H1 (cell line): ENCODE measurements around the gene CNPY4. TPM values are rescaled to one million over a fixed set of nuclear protein-coding genes. Genes with fewer than 3 reads are reported as not detected.
A peak's percentile ranks its signal among the peaks of the same experiment; 100 is the strongest.

Experiments used
- CTCF ChIA-PET: fragments of 300-600 bp; sonication (Branson Sonifier 250); formaldehyde crosslinking; loops from one replicate; lab custom pipeline; 2021; ENCODE audit not compliant: partially characterized antibody; lab: Charles Lee
- POLR2A ChIA-PET: fragments of 300-600 bp; sonication (Branson Sonifier 250); formaldehyde crosslinking; loops from one replicate; lab custom pipeline; 2021; ENCODE audit warnings: inconsistent platforms; ENCODE audit not compliant: partially characterized antibody; lab: Charles Lee
- DNase-seq, 2 experiments: peaks; one replicate each; pipeline versions ENCODE4 v3.0.0 to v3.0.0-alpha.2; 2010 to 2022; ENCODE audit warnings: low spot score in 2 of 2, low read depth in 1 of 2, mixed read lengths in 1 of 2
- FAIRE-seq: peaks from 2 replicates; lab custom pipeline; 2011; peaks lifted over from hg19 to GRCh38; lab: Jason Lieb, UNC
- H2AFZ ChIP-seq: 2 replicates; pipeline ENCODE4 v1.8.1; 2012; ENCODE audit warnings: low read length, inconsistent platforms
- H2AK5ac ChIP-seq: 2 replicates; pipeline ENCODE4 v1.6.1; 2013; ENCODE audit warnings: low read depth, low read length
- H2BK120ac ChIP-seq: replicated peaks from 2 replicates; pipeline ENCODE3; 2013; ENCODE audit warnings: low read depth, low read length, inconsistent platforms
- H2BK12ac ChIP-seq: 2 replicates; pipeline ENCODE4 v1.6.1; 2013; ENCODE audit warnings: low read depth, low read length
- H2BK15ac ChIP-seq: 2 replicates; pipeline ENCODE4 v1.6.1; 2013; ENCODE audit warnings: low read length
- H2BK20ac ChIP-seq: 2 replicates; pipeline ENCODE4 v1.6.1; 2013; ENCODE audit warnings: low read length
- H2BK5ac ChIP-seq: 2 replicates; pipeline ENCODE4 v1.6.1; 2013; ENCODE audit warnings: low read depth, low read length
- H3K14ac ChIP-seq: 2 replicates; pipeline ENCODE4 v1.6.1; 2013; ENCODE audit warnings: inconsistent platforms; ENCODE audit not compliant: insufficient read length
- H3K18ac ChIP-seq: 2 replicates; pipeline ENCODE4 v1.6.1; 2013; ENCODE audit warnings: low read length; ENCODE audit errors: extremely low read depth
- H3K23ac ChIP-seq: 2 replicates; pipeline ENCODE4 v1.6.1; 2013; ENCODE audit warnings: inconsistent platforms; ENCODE audit not compliant: insufficient read length
- H3K23me2 ChIP-seq: 2 replicates; pipeline ENCODE4 v1.6.1; 2013; ENCODE audit warnings: low read depth, low read length
- H3K27ac ChIP-seq: 2 replicates; pipeline ENCODE4 v1.6.1; 2011; ENCODE audit warnings: low read depth, low read length, inconsistent platforms
- H3K27me3 ChIP-seq, 4 experiments: replicated peaks in 1 of 4; 1 replicate in 1 of 4; 2 replicates in 3 of 4; pipeline versions ENCODE4 v1.6.1 to v1.8.1; 2011 to 2013; ENCODE audit warnings: low read length in 3 of 4, mild to moderate bottlenecking in 3 of 4, inconsistent platforms in 2 of 4, mixed read lengths in 2 of 4, moderate library complexity in 1 of 4; ENCODE audit not compliant: control insufficient read depth in 3 of 4, insufficient read depth in 3 of 4; ENCODE audit errors: extremely low read depth in 1 of 4
- H3K36me3 ChIP-seq, 4 experiments: 2 replicates each; pipeline versions ENCODE4 v1.6.1 to v1.8.1; 2011 to 2013; ENCODE audit warnings: mild to moderate bottlenecking in 4 of 4, low read length in 3 of 4, moderate library complexity in 2 of 4, control low read depth in 1 of 4, inconsistent platforms in 1 of 4; ENCODE audit not compliant: insufficient read depth in 4 of 4, control insufficient read depth in 2 of 4
- H3K4ac ChIP-seq: replicated peaks from 2 replicates; pipeline ENCODE3; 2013; ENCODE audit warnings: low read length, low read depth, mixed read lengths, inconsistent platforms; ENCODE audit not compliant: insufficient read length
- H3K4me1 ChIP-seq, 4 experiments: replicated peaks in 1 of 4; 1 replicate in 1 of 4; 2 replicates in 3 of 4; pipeline versions ENCODE4 v1.6.1 to v1.8.1; 2011 to 2013; ENCODE audit warnings: low read length in 3 of 4, inconsistent platforms in 2 of 4, mixed read lengths in 1 of 4; ENCODE audit not compliant: insufficient read depth in 4 of 4, control insufficient read depth in 3 of 4
- H3K4me2 ChIP-seq, 2 experiments: 2 replicates each; pipeline versions ENCODE4 v1.6.1 to v1.8.1; 2011 to 2013; ENCODE audit warnings: low read depth in 2 of 2, low read length in 2 of 2, control low read depth in 1 of 2, inconsistent platforms in 1 of 2, mild to moderate bottlenecking in 1 of 2; ENCODE audit not compliant: insufficient read depth in 1 of 2
- H3K4me3 ChIP-seq, 4 experiments: fragments of 200-600, 300-600 bp in 1 of 4; sonication (generic), shearing (Covaris generic), sonication (Bioruptor Twin) in 1 of 4; 2 replicates each; pipeline versions ENCODE4 v1.5.1 to v1.8.1; 2011 to 2016; ENCODE audit warnings: low read length in 4 of 4, low read depth in 3 of 4, control low read depth in 2 of 4, inconsistent platforms in 2 of 4, mild to moderate bottlenecking in 2 of 4, mixed read lengths in 1 of 4, moderate library complexity in 1 of 4; ENCODE audit not compliant: insufficient read depth in 2 of 4; ENCODE audit errors: extremely low read depth in 1 of 4
- H3K56ac ChIP-seq: replicated peaks from 2 replicates; pipeline ENCODE3; 2013; ENCODE audit warnings: low read depth, mild to moderate bottlenecking, mixed read lengths, low read length, inconsistent platforms; ENCODE audit not compliant: insufficient read length
- H3K79me1 ChIP-seq: 2 replicates; pipeline ENCODE4 v1.6.1; 2013; ENCODE audit warnings: low read depth, low read length, control low read depth
- H3K79me2 ChIP-seq, 2 experiments: 2 replicates each; pipeline versions ENCODE4 v1.6.1 to v1.8.1; 2012 to 2013; ENCODE audit warnings: low read length in 2 of 2, mild to moderate bottlenecking in 2 of 2, inconsistent platforms in 1 of 2; ENCODE audit not compliant: insufficient read depth in 2 of 2, control insufficient read depth in 1 of 2
- H3K9ac ChIP-seq, 4 experiments: replicated peaks in 1 of 4; 1 replicate in 1 of 4; 2 replicates in 3 of 4; pipeline versions ENCODE4 v1.6.1 to v1.8.1; 2011 to 2013; ENCODE audit warnings: low read depth in 3 of 4, low read length in 3 of 4, control low read depth in 2 of 4, mild to moderate bottlenecking in 2 of 4, moderate library complexity in 2 of 4, inconsistent platforms in 1 of 4; ENCODE audit errors: extremely low read depth in 1 of 4
- H3K9me3 ChIP-seq, 2 experiments: 2 replicates each; pipeline versions ENCODE4 v1.6.1 to v1.8.1; 2012 to 2013; ENCODE audit warnings: mild to moderate bottlenecking in 2 of 2, moderate library complexity in 2 of 2, control low read depth in 1 of 2, inconsistent platforms in 1 of 2, low read depth in 1 of 2, low read length in 1 of 2, mixed read lengths in 1 of 2; ENCODE audit not compliant: insufficient read depth in 2 of 2
- H4K20me1 ChIP-seq, 2 experiments: replicated peaks in 1 of 2; 2 replicates each; pipeline versions ENCODE3 to v1.8.1; 2011 to 2013; ENCODE audit warnings: inconsistent platforms in 2 of 2, low read length in 2 of 2, mild to moderate bottlenecking in 1 of 2; ENCODE audit not compliant: insufficient read depth in 2 of 2, control insufficient read depth in 1 of 2
- H4K5ac ChIP-seq: 2 replicates; pipeline ENCODE4 v1.6.1; 2013; ENCODE audit warnings: low read length, low read depth, mixed read lengths, inconsistent platforms; ENCODE audit not compliant: insufficient read length
- H4K8ac ChIP-seq: 2 replicates; pipeline ENCODE4 v1.8.0; 2013; ENCODE audit warnings: mild to moderate bottlenecking, moderate library complexity, low read length, inconsistent platforms; ENCODE audit not compliant: insufficient read depth; ENCODE audit errors: extremely low read depth
- H4K91ac ChIP-seq: replicated peaks from 2 replicates; pipeline ENCODE3; 2013; ENCODE audit warnings: low read length, mixed read lengths, inconsistent platforms; ENCODE audit not compliant: insufficient read length
- ASH2L ChIP-seq: fragments of 200-600, 300-600 bp; sonication (generic); IDR thresholded peaks from one replicate; pipeline ENCODE4 v1.7.1; 2017; ENCODE audit warnings: low read length
- BRCA1 ChIP-seq: IDR thresholded peaks from 2 replicates; pipeline ENCODE4 v1.6.1; 2012; ENCODE audit warnings: low read depth, low read length, improper control_type of control experiment
- EZH2 ChIP-seq: fragments of 200-600 bp; sonication (generic); IDR thresholded peaks from 2 replicates; pipeline ENCODE4 v1.7.1; 2012; ENCODE audit warnings: low read depth, mild to moderate bottlenecking, moderate library complexity, low read length, inconsistent platforms; ENCODE audit not compliant: severe bottlenecking
- KDM4A ChIP-seq: IDR thresholded peaks from one replicate; pipeline ENCODE4 v1.7.1; 2012; ENCODE audit warnings: low read depth, mild to moderate bottlenecking, moderate library complexity, low read length, inconsistent platforms; ENCODE audit not compliant: severe bottlenecking
- POLR2A ChIP-seq, 2 experiments: IDR thresholded peaks; 1 replicate in 1 of 2; 2 replicates in 1 of 2; pipeline ENCODE4 v1.6.1; 2011; ENCODE audit warnings: low read depth in 2 of 2, low read length in 2 of 2, mild to moderate bottlenecking in 2 of 2; ENCODE audit errors: control extremely low read depth in 1 of 2
- POLR2AphosphoS5 ChIP-seq: IDR thresholded peaks from 2 replicates; pipeline ENCODE4 v1.6.1; 2011; ENCODE audit warnings: low read depth, low read length
- RBBP5 ChIP-seq: IDR thresholded peaks from 2 replicates; pipeline ENCODE4 v1.7.1; 2012; ENCODE audit warnings: low read depth, mild to moderate bottlenecking, inconsistent platforms, low read length, moderate library complexity, borderline replicate concordance
- SP1 ChIP-seq: IDR thresholded peaks from 2 replicates; pipeline ENCODE4 v1.6.1; 2011; ENCODE audit warnings: low read depth, low read length
- TEAD4 ChIP-seq: IDR thresholded peaks from 2 replicates; pipeline ENCODE4 v1.6.1; 2012; ENCODE audit warnings: low read depth, low read length, inconsistent platforms, mixed read lengths
- USF2 ChIP-seq: IDR thresholded peaks from 2 replicates; pipeline ENCODE4 v1.6.1; 2011; ENCODE audit warnings: low read length, improper control_type of control experiment
- WGBS, 2 experiments: shearing (Covaris generic) in 1 of 2; methylation state at CpG; one replicate each; pipeline versions ENCODE4 v1.1.6 to v1.1.7; 2013 to 2015; ENCODE audit warnings: low lambda C conversion rate in 2 of 2, mixed read lengths in 2 of 2, inconsistent platforms in 1 of 2, low coverage in 1 of 2, missing lambda C conversion rate in 1 of 2; ENCODE audit not compliant: insufficient replicate concordance in 2 of 2, insufficient coverage in 1 of 2, insufficient read length in 1 of 2; ENCODE audit errors: extremely low coverage in 1 of 2, missing lambda C conversion rate in 1 of 2; 5-methylcytosine and 5-hydroxymethylcytosine counted together
- polyA plus RNA-seq, 7 experiments: library from polyadenylated mRNA; depleted of rRNA in 3 of 7; stranded (reverse) in 5 of 7; unstranded in 2 of 7; fragments of >200 nt in 5 of 7; fragments of 200-250 nt in 2 of 7; gene quantifications; 1 replicate in 5 of 7; 2 replicates in 1 of 7; 4 replicates in 1 of 7; pipeline versions ENCODE4 v1.2.1 to v1.2.3, GENCODE V29; 2011 to 2013; ENCODE audit warnings: missing spikeins in 2 of 7, mixed read lengths in 2 of 7
- total RNA-seq: library from RNA; stranded (reverse); fragmentation: NEBNext Ultra II Directional; extraction: Animal tissue kit (Norgen Biotek cat#: 25700); gene quantifications from 2 replicates; pipeline ENCODE4 v1.2.1, GENCODE V29; 2021

CNPY4 gene
- total and polyA plus RNA-seq, 2 of the 8 experiments (the other 6 are each of a cell fraction or from before 2014, with no cell fraction given): 10.2 to 15.3 TPM

- Histone ChIP-seq H3K18ac (no peak overlapping the region), H3K23ac (no peak overlapping the region), H3K27ac (no peak overlapping the region), H3K4me3 (no peak overlapping the region), H2BK15ac (no peak overlapping the region), H3K9me3 (no peaks in the 10 kb centered on the region), H2BK12ac (no peak overlapping the region), H2BK5ac (no peak overlapping the region; the same call in 1 of the 2 replicates), H3K36me3 (peaks cover 66 to 77% (median 70%) of the 10 kb centered on the region in 4 experiments), H4K5ac (no peak overlapping the region), H3K9ac (no peak overlapping the region), H4K20me1 (peaks cover 24 to 33% of the 10 kb centered on the region in 2 experiments), H4K8ac (no peak overlapping the region), H4K91ac (no peak overlapping the region), H2AK5ac (no peak overlapping the region), H2BK120ac (no peak overlapping the region), H3K23me2 (peaks cover 4% of the 10 kb centered on the region; the same call in 1 of the 2 replicates), H3K27me3 (no peaks in the 10 kb centered on the region), H3K4me2 (no peak overlapping the region), H3K79me1 (peaks cover 13% of the 10 kb centered on the region), H3K56ac (no peak overlapping the region), H2BK20ac (no peak overlapping the region), H3K79me2 (peaks cover 0 to 25% of the 10 kb centered on the region in 2 experiments; a peak in 3 of 4 replicates), H3K4ac (no peak overlapping the region), H2AFZ (no peak overlapping the region), H3K14ac (no peak overlapping the region), H3K4me1 (no peaks in the 10 kb centered on the region; a peak in 1 of 7 replicates)
- ChIA-PET POLR2A (interaction anchor here (0.9 to 19.5 kb wide), 16 partner anchors 9 to 401 kb away, joined by 3 to 722 read pairs (median 4); partner anchors contain the start of genes AP4M1, COPS6, LAMTOR4 and MCM7), CTCF (interaction anchor here (1.3 kb wide), 1 partner anchor 30 kb away, joined by 4 read pairs; no protein-coding TSS in a partner anchor)
- FAIRE-seq (no peak), DNase-seq (no peak)
- 94% methylated on average over 8 of the region's 8 CpGs; no CpG with 5 or more reads in 1 of the 2 experiments for WGBS, 2 experiments
- TF ChIP-seq TEAD4 (no peak), POLR2AphosphoS5 (peak; percentile 84), BRCA1 (no peak), POLR2A (IDR thresholded peaks at IDR 0.05; ENCODE audit: control extremely low read depth in 1 of 2, low read depth in 2 of 2, low read length in 2 of 2) (peak; percentile 57 to 80), RBBP5 (no peak), ASH2L (no peak), SP1 (0 out of 2 replicates have a peak, but pooled peaks have one; percentile 10), KDM4A (no peak), USF2 (no peak), EZH2 (no peak)
These were observed 26.4 kb upstream of the CNPY4 start for GRCh38 chr7:100093054-100093453.
